ENCODE measurements around the gene TJP3.
"Not testable (repeated sequence)": the region's sequence is repeated elsewhere in the genome, so short reads cannot be mapped to it uniquely, and the experiment has no call there.

TJP3 gene

GRCh38 chr19:3708207-3708931, at the start of gene TJP3:
TSS of gene TJP3 (plus strand) at chr19:3708384. CDS start at chr19:3728433, 20,049 bp downstream.
- DNase-seq: no peak

- no peak for DNase-seq
These were observed 49.1 kb upstream of the TJP3 start for GRCh38 chr19:3658870-3659745.

DNA sequence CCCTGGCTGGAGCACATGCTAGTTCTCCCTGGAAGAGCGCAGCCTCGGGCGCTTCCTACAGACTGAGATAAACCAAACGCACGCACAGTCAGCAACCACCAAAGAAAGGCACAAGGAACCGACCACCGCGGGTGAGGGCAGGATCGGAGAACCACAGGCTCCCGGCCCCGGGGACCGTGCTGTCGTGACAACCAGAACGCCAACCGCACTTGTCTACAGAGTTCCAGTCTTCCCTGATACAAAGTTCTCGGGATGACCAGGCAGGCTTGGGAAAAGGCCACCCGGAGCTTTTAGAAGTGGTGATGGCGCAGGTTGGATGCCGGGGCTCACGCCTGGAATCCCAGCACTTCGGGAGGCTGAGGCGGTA, 48.5 kb upstream of the TJP3 start:
- DNase-seq: no peak

GRCh38 chr19:3660493-3661219, 47.5 kb upstream of the TJP3 start:
- DNase-seq: no peak

DNA sequence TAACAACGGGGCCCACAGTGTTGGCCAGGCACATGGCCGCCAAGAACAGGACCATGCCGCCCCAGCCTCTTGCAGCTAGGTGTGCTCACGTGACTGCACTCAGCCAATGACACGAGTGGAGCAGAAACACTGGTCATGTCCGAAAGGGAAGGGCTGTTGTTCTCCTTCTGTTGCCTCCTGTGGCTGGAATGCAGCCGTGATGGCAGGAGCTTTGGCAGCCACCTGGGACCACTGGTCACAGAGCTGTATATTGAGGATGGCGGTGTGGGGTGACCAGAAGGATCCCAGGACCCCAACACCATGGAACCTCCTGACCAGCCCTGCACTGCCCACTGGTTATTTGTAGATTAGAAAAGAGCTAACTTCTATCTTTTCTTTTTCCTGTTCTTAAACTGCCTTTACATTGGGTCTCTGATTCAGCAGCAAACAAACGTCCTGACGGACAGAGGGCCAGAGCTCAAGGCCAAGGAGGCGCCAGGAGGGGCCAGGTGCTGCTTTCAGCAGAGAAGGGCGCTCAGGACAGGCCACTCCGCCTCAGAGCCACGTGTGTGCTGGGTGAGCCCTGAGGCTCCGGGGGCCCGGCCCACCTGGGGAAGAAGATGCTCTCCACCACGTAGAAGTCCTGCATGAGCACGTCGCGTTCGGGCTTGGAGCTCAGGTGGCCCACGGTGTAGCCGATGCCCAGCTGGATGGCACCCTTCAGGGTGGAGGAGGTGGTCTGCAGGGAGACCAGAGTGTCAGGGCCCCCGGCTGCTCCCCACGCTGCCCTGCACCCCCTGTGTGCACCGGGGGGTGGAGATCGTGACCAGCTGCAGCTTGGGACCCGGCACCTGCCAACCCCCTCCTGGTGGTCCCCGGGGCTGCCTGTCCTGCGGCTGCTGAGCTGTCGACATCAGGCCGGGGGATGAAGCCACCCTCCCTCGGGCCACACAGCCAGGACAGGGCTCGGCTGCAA, 46.6 kb upstream of the TJP3 start:
- DNase-seq: no peak

GRCh38 chr19:3663838-3664237, 44.3 kb upstream of the TJP3 start:
- DNase-seq: no peak

DNA sequence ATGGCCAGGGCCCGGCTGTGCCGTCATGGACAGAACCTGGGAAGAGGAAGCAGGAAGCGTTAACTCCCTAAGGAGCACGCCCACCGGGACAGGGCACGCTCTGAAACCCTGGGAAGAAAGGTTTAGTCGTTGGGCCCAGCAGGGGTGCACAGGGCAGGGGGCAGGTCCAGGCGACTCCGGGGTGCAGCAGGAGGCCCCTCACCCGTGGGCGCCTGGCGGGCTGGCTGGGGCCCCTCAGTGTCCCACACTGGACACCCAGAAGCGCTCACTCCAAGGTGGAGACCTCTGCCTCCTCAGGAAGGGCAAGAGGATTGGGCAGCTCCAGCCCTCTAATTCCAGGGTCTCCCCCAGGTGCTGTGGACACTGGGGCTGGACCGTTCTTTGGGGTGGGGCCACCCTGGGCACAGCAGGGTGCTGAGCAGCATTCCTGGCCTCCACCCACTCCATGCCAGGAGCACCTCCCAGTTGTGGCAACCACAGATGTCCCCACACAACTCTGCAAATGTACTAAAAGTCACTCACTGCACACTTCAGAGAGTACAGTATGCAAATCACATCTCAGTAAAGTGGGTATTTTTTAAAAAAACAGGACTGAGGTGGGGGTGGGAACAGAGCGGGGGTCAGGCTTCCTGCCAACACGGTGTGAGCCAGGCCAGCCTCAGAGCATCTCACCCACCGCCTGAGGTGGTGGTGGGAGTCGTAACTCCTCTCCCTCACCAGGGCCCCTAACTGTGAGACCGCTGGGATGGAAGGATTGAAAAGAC, 43.1 kb upstream of the TJP3 start:
- no peak for DNase-seq

GRCh38 chr19:3665681-3666544, 42.3 kb upstream of the TJP3 start:
- peak; percentile 63 to 79 for DNase-seq

- DNase-seq: not testable (repeated sequence)
These were observed 41.7 kb upstream of the TJP3 start for GRCh38 chr19:3666545-3666856.

DNA sequence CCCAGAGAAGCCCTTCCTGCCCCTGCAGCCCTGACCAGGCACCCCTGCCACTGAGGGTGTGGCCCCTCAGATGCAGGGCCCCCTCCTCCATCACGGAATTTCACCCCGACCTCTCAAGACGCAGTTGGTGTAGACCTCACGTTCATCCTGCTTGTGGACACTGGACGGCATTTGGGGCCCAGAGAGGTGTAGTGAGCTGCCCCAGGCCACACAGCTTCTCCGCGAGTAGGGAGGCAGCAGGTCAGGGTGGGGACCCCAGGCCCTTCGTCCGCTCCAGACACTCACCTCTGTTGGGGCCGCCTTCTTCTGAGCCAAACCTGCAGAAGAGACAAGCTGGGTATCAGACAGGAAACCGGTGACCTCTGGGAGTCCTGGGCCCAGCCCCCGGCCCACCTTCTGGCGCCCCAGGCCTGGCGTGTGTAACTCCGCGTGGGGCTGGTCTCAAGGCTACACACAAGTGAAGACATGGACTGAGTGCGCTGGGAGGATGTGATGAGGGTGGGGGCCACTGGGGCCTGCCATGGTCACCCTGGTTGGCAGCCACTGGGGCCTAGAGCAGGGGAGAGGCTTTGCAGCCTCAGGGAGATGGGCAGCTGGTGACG, 41.0 kb upstream of the TJP3 start:
- DNase-seq: no peak

DNA sequence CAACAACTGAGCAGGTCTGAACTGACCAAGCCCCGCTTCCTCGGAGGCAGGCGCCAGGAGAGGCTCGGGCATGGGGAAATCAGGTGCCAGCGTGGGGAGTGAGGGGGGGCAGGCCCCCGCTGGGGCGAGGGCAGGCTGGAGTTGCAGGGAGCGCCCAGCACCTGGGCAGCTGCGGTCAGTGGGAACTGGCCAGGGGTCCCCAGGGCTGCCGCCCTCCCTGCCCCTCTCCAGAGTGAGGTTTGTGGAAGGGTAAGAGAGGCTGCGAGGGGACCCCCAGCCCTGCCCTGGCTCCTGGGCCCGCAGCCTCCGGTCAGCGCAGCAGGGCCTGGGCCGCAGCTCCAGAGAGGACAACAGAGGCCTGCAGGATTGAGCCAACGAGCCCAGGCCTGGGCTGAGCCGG, 40.4 kb upstream of the TJP3 start:
- DNase-seq: no peak

DNA sequence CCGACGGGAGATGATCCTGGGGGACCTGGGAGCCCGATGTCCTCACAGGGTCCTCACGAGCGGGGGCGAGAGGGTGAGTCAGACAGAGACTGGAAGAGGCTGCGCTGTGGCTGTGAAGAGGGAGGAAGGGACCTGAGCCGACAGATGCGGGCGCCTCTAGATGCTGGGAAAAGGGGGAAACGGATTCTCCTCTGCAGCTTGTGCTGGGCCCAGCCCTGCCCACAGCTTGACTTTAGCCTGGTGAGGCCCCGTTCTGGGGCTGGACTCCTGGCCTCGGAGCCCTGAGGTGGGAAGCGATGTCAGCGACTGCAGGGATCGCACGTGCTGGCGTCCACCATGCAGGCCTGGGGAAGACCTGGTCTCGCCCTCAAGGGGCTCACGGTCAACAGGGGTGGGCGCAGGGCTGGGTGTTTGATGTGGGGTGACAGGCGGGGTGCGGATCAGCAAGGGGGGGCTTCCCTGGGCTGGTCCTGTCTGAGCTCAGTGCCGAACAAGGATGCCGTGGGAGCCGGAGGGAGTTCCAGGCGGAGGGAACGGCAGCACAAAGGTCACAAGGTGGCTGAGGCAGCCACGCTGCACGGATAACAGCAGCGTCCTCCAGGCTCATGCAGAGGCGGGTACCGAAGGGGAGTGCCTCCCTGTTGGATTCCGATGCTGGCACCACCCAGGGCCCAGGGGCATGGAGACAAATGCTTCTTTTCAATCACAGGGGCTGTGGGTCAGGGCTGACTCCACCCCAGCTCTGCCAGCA, 39.7 kb upstream of the TJP3 start:
- no peak for DNase-seq

- DNase-seq: no peak
These were observed 38.9 kb upstream of the TJP3 start for GRCh38 chr19:3669082-3669946.

GRCh38 chr19:3669947-3670795, 38.0 kb upstream of the TJP3 start:
- no peak for DNase-seq

DNA sequence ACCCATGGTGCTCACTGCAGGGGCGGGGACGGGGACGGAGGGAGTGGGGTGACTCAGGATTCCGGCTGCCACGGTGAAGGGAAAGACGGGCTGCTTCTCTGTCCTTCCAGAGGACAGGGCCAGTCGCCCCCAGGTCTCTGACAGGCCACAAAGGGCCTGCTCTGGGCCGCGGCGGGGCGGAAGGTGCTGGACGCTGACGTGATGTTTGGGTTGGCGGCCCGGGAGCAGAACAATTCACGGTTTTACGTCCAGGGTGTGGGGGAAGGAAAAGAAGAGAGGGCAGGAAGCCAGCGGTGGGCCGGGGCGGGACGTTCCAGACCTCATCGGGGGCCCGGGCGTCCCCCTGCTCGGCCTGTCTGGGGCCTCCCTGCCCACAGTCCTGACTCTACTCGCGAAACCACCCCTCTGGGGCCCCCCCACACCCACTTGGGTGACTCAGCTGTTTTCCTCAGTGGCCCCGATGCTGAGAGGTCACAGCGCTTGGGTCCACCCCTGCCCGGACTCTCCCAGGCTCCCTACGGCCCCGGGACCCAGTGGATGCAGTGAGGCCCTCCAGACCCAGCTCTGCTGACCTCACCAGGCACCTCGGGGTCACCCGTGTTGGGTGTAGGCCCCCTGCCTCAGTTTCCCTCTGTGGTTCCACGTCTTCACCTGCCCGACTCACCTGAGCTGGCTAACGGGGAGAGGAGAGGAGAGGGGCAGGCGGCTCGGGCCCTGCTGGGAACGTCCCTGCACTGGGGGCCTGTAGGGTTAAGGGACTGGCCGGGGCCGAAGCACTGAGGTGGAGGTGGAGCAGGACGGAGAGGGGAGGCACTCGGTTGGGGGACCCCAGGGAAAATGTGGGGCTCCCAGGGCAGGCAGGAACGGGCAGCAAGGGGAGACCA, 37.1 kb upstream of the TJP3 start:
- peak; percentile 15 to 42 for DNase-seq
